K562 (cell line): ENCODE results near the gene SNX12.

Experiments
- CTCF ChIP-seq, 3 experiments: IDR thresholded peaks in 2 of 3; conservative IDR thresholded peaks in 1 of 3; 2 replicates each; pipeline ENCODE4 v1.5.1; 2011 to 2012; ENCODE audit warnings: low read length in 3 of 3, mild to moderate bottlenecking in 3 of 3, control low read depth in 2 of 3, improper control_type of control experiment in 1 of 3, inconsistent platforms in 1 of 3, low read depth in 1 of 3, mixed read lengths in 1 of 3, moderate library complexity in 1 of 3; ENCODE audit not compliant: insufficient read depth in 2 of 3
- GTF2F1 ChIP-seq: IDR thresholded peaks from 2 replicates; pipeline ENCODE4 v1.6.1; 2011; ENCODE audit warnings: low read depth, low read length, improper control_type of control experiment
- HNRNPUL1 ChIP-seq: fragments of 200-400 bp; formaldehyde crosslinking; IDR thresholded peaks from 2 replicates; pipeline ENCODE4 v1.6.1; 2017; ENCODE audit warnings: low read length
- MAX ChIP-seq: sonication (generic); formaldehyde crosslinking; IDR thresholded peaks from 2 replicates; pipeline ENCODE4 v1.9.0; 2022; ENCODE audit warnings: mild to moderate bottlenecking, missing genetic modification reagents
- POLR2A ChIP-seq: fragments of 450-650 bp; conservative IDR thresholded peaks from 2 replicates; pipeline ENCODE4 v1.6.1; 2016
- PRMT5 ChIP-seq: sonication (generic); formaldehyde crosslinking; IDR thresholded peaks from 2 replicates; pipeline ENCODE4 v1.5.0; 2020; ENCODE audit warnings: missing genetic modification reagents
- SMC3 ChIP-seq: conservative IDR thresholded peaks from 2 replicates; pipeline ENCODE4 v1.6.1; 2011; ENCODE audit warnings: low read depth, low read length, improper control_type of control experiment; ENCODE audit not compliant: insufficient read depth
- SPI1 ChIP-seq: IDR thresholded peaks from 2 replicates; pipeline ENCODE4 v1.6.1; 2011; ENCODE audit warnings: low read depth, low read length, control low read depth, borderline replicate concordance
- SRF ChIP-seq, 2 experiments: fragments of 250-450, 450-650 bp in 1 of 2; sonication (Bioruptor Pico) in 1 of 2; sonication (generic) in 1 of 2; formaldehyde crosslinking; IDR thresholded peaks; 2 replicates each; pipeline versions ENCODE4 v1.5.0 to v1.5.1; 2020 to 2022; ENCODE audit warnings: mild to moderate bottlenecking in 1 of 2, missing genetic modification reagents in 1 of 2
- UBTF ChIP-seq, 2 experiments: IDR thresholded peaks; 2 replicates each; pipeline ENCODE4 v1.6.1; 2012; ENCODE audit warnings: improper control_type of control experiment in 2 of 2, low read depth in 2 of 2, low read length in 2 of 2, borderline replicate concordance in 1 of 2
- ZFP91 ChIP-seq: sonication (generic); formaldehyde crosslinking; IDR thresholded peaks from 2 replicates; pipeline ENCODE4 v1.8.0; 2022; ENCODE audit warnings: mild to moderate bottlenecking, missing genetic modification reagents

- TF ChIP-seq SMC3 (no peak), HNRNPUL1 (no peak), CTCF (IDR thresholded peaks at IDR 0.05 in 2 of 3, conservative IDR thresholded peaks at IDR 0.05 in 1 of 3; ENCODE audit: insufficient read depth in 2 of 3, low read depth in 1 of 3, low read length in 3 of 3) (no peak), PRMT5 (no peak), UBTF (IDR thresholded peaks at IDR 0.05; ENCODE audit: borderline replicate concordance in 1 of 2, low read depth in 2 of 2, low read length in 2 of 2) (no peak), ZFP91 (CRISPR knock-in tag) (no peak), GTF2F1 (no peak), POLR2A (no peak), MAX (CRISPR knock-in tag) (no peak), SPI1 (no peak), SRF (CRISPR knock-in tag; IDR thresholded peaks at IDR 0.05) (no peak)
These were observed 39.1 kb upstream of the SNX12 start for GRCh38 chrX:71107245-71107644.
